ENCODE data around the gene CCDC146.
"Not testable (repeated sequence)": the region's sequence is repeated elsewhere in the genome, so short reads cannot be mapped to it uniquely, and the experiment has no call there.

CCDC146 gene

DNA sequence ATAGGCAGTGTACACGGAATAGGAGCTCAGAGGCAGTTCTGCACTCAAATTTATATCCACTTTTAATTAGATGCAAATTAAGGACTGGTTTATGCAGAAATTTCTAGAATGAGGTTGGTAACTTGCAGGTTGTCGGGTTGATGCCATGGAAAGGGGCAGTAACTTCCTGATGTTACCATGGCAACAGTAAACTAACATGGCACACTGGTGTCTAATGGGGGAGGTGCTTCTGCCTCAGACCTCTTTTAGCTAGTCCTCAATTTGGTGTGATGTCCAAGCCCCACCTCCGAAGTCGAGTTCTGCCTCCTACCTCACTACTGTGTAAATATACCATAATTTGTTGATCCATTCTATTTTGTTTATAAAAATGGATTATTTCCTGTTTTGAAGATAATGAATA is 52.0 kb downstream of the CCDC146 start:
- not testable (repeated sequence) for H2AK5ac ChIP-seq (ENCODE audit: low read depth, low read length); H2BK5ac ChIP-seq (ENCODE audit: low read length); H3K14ac ChIP-seq (ENCODE audit: low read length); H2BK12ac ChIP-seq (ENCODE audit: low read length); DNase-seq (ENCODE audit: low spot score); H3K79me1 ChIP-seq (ENCODE audit: low read depth, low read length); H3K9ac ChIP-seq (ENCODE audit: low read depth, low read length, poor library complexity); H3K4me1 ChIP-seq (ENCODE audit: control insufficient read depth in 2 of 2, insufficient read depth in 1 of 2, low read depth in 1 of 2, low read length in 2 of 2); H2AFZ ChIP-seq (ENCODE audit: low read length); H4K8ac ChIP-seq (ENCODE audit: low read depth, low read length); H3K4ac ChIP-seq (ENCODE audit: low read length); H3K23ac ChIP-seq (ENCODE audit: low read depth, low read length, poor library complexity); H3K4me3 ChIP-seq (ENCODE audit: low read length in 2 of 2); H3K9me3 ChIP-seq (replicated peaks in 1 of 2; ENCODE audit: control insufficient read depth in 2 of 2, insufficient read depth in 1 of 2, low read depth in 1 of 2, low read length in 2 of 2); H3K27ac ChIP-seq (replicated peaks; ENCODE audit: low read length); H3K27me3 ChIP-seq (ENCODE audit: control insufficient read depth in 3 of 3, insufficient read depth in 3 of 3, low read depth in 1 of 3, low read length in 3 of 3); H3K18ac ChIP-seq (ENCODE audit: low read length); H4K91ac ChIP-seq (ENCODE audit: low read depth, low read length, poor library complexity); H3K36me3 ChIP-seq (replicated peaks in 1 of 2; ENCODE audit: control insufficient read depth in 2 of 2, insufficient read depth in 2 of 2, low read length in 2 of 2); H2BK120ac ChIP-seq (ENCODE audit: low read depth, low read length); H2BK15ac ChIP-seq (ENCODE audit: low read length); H3K4me2 ChIP-seq (ENCODE audit: insufficient read depth, low read length, poor library complexity, severe bottlenecking)
- no CpG with 5 or more reads among the region's 4 CpGs for WGBS, 2 donors (ENCODE audit: extremely low coverage in 2 of 2, insufficient read length in 2 of 2, insufficient replicate concordance in 1 of 2)

DNA sequence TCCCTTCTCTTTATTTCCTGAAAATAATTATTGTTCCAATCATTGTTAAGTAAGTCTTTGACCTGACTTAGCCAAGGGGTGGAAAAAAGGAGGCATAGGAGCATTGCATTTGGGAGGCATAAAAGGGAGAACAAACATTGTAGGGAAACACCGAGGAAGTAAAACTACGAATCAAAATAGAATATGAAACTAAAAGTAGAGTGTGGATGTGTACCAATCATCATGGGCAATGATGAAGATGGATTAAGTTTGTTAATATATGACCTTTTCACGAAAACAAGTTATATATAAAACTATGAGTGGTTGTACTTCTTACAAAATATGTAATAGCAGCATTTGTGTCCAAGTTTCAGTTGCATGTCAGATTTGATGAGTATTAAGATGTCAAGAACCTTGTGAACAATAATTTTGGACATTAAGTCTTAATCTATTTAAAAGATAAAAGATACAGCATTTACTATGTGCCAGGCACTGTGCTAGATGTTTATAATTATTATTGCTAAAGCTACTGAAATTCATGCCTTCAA is 52.9 kb downstream of the CCDC146 start:
- H3K4ac ChIP-seq (ENCODE audit: low read length); H3K18ac ChIP-seq (ENCODE audit: low read length); H2BK120ac ChIP-seq (ENCODE audit: low read depth, low read length); H4K91ac ChIP-seq (ENCODE audit: low read depth, low read length, poor library complexity); H3K23ac ChIP-seq (ENCODE audit: low read depth, low read length, poor library complexity); H2AFZ ChIP-seq (ENCODE audit: low read length); H3K4me1 ChIP-seq (ENCODE audit: control insufficient read depth in 2 of 2, insufficient read depth in 1 of 2, low read depth in 1 of 2, low read length in 2 of 2); H2AK5ac ChIP-seq (ENCODE audit: low read depth, low read length); H3K27me3 ChIP-seq (ENCODE audit: control insufficient read depth in 3 of 3, insufficient read depth in 3 of 3, low read depth in 1 of 3, low read length in 3 of 3); H3K9me3 ChIP-seq (replicated peaks in 1 of 2; ENCODE audit: control insufficient read depth in 2 of 2, insufficient read depth in 1 of 2, low read depth in 1 of 2, low read length in 2 of 2); H3K79me1 ChIP-seq (ENCODE audit: low read depth, low read length); H3K4me2 ChIP-seq (ENCODE audit: insufficient read depth, low read length, poor library complexity, severe bottlenecking); DNase-seq (ENCODE audit: low spot score); H3K14ac ChIP-seq (ENCODE audit: low read length); H3K27ac ChIP-seq (replicated peaks; ENCODE audit: low read length); H3K4me3 ChIP-seq (ENCODE audit: low read length in 2 of 2); H2BK5ac ChIP-seq (ENCODE audit: low read length); H2BK15ac ChIP-seq (ENCODE audit: low read length); H2BK12ac ChIP-seq (ENCODE audit: low read length); H4K8ac ChIP-seq (ENCODE audit: low read depth, low read length); H3K36me3 ChIP-seq (replicated peaks in 1 of 2; ENCODE audit: control insufficient read depth in 2 of 2, insufficient read depth in 2 of 2, low read length in 2 of 2); H3K9ac ChIP-seq (ENCODE audit: low read depth, low read length, poor library complexity): not testable (repeated sequence)
- WGBS, 2 donors (ENCODE audit: extremely low coverage in 2 of 2, insufficient read length in 2 of 2, insufficient replicate concordance in 1 of 2): no CpG with 5 or more reads among the region's 3 CpGs

DNA sequence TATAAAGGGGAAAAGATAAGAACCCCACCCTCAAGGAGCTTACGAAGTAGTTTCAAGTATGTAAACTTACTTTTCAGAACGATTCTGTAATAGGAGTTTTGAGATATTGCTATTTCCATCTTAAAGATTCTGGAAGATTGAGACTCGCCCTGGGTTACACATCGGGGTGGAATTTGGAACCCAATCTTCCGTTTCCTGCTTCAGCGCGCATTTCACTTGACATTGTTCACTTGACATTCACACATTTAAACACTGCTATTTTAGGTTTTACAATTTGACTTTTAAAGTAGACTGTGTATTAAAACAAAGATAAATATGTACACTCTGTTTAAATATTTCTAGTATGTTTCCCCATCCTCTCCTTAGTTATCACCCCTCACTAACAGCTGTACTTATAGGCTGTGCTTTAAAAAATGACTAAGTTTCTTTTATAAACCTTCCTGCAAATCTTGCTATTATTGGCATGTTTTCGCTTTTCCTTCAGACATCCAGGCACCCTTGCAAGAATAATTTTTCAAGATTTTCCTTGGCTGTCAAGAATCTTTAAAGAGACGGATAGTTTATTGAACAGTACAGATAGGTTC is 55.0 kb downstream of the CCDC146 start:
- H3K27me3 ChIP-seq (ENCODE audit: control insufficient read depth in 3 of 3, insufficient read depth in 3 of 3, low read depth in 1 of 3, low read length in 3 of 3); H3K36me3 ChIP-seq (replicated peaks in 1 of 2; ENCODE audit: control insufficient read depth in 2 of 2, insufficient read depth in 2 of 2, low read length in 2 of 2); H3K4me2 ChIP-seq (ENCODE audit: insufficient read depth, low read length, poor library complexity, severe bottlenecking); H3K27ac ChIP-seq (replicated peaks; ENCODE audit: low read length); H3K4ac ChIP-seq (ENCODE audit: low read length); H3K79me1 ChIP-seq (ENCODE audit: low read depth, low read length); H2BK5ac ChIP-seq (ENCODE audit: low read length); H3K9ac ChIP-seq (ENCODE audit: low read depth, low read length, poor library complexity); H3K18ac ChIP-seq (ENCODE audit: low read length); DNase-seq (ENCODE audit: low spot score); H4K8ac ChIP-seq (ENCODE audit: low read depth, low read length); H2BK120ac ChIP-seq (ENCODE audit: low read depth, low read length); H2AK5ac ChIP-seq (ENCODE audit: low read depth, low read length); H2BK15ac ChIP-seq (ENCODE audit: low read length); H3K4me1 ChIP-seq (ENCODE audit: control insufficient read depth in 2 of 2, insufficient read depth in 1 of 2, low read depth in 1 of 2, low read length in 2 of 2); H3K4me3 ChIP-seq (ENCODE audit: low read length in 2 of 2); H3K23ac ChIP-seq (ENCODE audit: low read depth, low read length, poor library complexity); H3K14ac ChIP-seq (ENCODE audit: low read length); H3K9me3 ChIP-seq (replicated peaks in 1 of 2; ENCODE audit: control insufficient read depth in 2 of 2, insufficient read depth in 1 of 2, low read depth in 1 of 2, low read length in 2 of 2); H2AFZ ChIP-seq (ENCODE audit: low read length); H2BK12ac ChIP-seq (ENCODE audit: low read length); H4K91ac ChIP-seq (ENCODE audit: low read depth, low read length, poor library complexity): not testable (repeated sequence)
- WGBS, 2 donors (ENCODE audit: extremely low coverage in 2 of 2, insufficient read length in 2 of 2, insufficient replicate concordance in 1 of 2): no CpG with 5 or more reads among the region's 9 CpGs

DNA sequence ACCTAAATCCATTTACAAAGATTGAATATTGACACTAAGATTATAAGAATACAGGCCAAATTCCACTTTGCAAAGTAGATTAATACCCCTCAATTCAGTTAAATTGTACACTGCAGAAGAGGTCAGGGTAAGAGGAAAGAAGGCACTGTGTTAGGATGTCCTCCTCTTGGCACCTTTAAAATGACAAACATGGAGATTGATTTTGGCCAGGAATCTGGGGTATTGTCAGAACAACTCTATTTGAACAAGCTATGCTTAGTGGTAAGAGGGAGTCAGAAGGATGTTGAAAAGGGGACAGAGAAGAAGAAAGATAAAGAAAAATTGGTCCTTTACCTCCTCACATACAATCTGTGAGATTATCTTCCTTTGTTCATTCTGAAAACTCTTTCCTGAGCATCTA is 55.6 kb downstream of the CCDC146 start:
- not testable (repeated sequence) for DNase-seq (ENCODE audit: low spot score); H4K91ac ChIP-seq (ENCODE audit: low read depth, low read length, poor library complexity)

More for the DNA sequence above, 55.6 kb downstream of the CCDC146 start:
- not testable (repeated sequence) for H3K9me3 ChIP-seq (replicated peaks in 1 of 2; ENCODE audit: control insufficient read depth in 2 of 2, insufficient read depth in 1 of 2, low read depth in 1 of 2, low read length in 2 of 2); H3K4me3 ChIP-seq (ENCODE audit: low read length in 2 of 2); H3K4me1 ChIP-seq (ENCODE audit: control insufficient read depth in 2 of 2, insufficient read depth in 1 of 2, low read depth in 1 of 2, low read length in 2 of 2); H2BK15ac ChIP-seq (ENCODE audit: low read length); H3K27ac ChIP-seq (replicated peaks; ENCODE audit: low read length); H3K4ac ChIP-seq (ENCODE audit: low read length); H4K8ac ChIP-seq (ENCODE audit: low read depth, low read length); H3K27me3 ChIP-seq (ENCODE audit: control insufficient read depth in 3 of 3, insufficient read depth in 3 of 3, low read depth in 1 of 3, low read length in 3 of 3); H2BK12ac ChIP-seq (ENCODE audit: low read length); H2BK5ac ChIP-seq (ENCODE audit: low read length); H3K4me2 ChIP-seq (ENCODE audit: insufficient read depth, low read length, poor library complexity, severe bottlenecking); H3K14ac ChIP-seq (ENCODE audit: low read length); H3K36me3 ChIP-seq (replicated peaks in 1 of 2; ENCODE audit: control insufficient read depth in 2 of 2, insufficient read depth in 2 of 2, low read length in 2 of 2); H2BK120ac ChIP-seq (ENCODE audit: low read depth, low read length); H3K18ac ChIP-seq (ENCODE audit: low read length); H2AFZ ChIP-seq (ENCODE audit: low read length); H3K79me1 ChIP-seq (ENCODE audit: low read depth, low read length); H2AK5ac ChIP-seq (ENCODE audit: low read depth, low read length); H3K9ac ChIP-seq (ENCODE audit: low read depth, low read length, poor library complexity); H3K23ac ChIP-seq (ENCODE audit: low read depth, low read length, poor library complexity)
